Cardiac muscle cell (in vitro differentiated cells and primary cell): ENCODE data around the gene COL4A2. TPM values are rescaled to one million over a fixed set of nuclear protein-coding genes. Genes with fewer than 3 reads are reported as not detected.

Experiments used
- DNase-seq, 2 donors: peaks; one replicate each; pipeline versions ENCODE4 v3.0.0 to v3.0.0-alpha.2; 2010 to 2017; ENCODE audit warnings: low read depth in 1 of 2, low spot score in 1 of 2
- H3K27ac ChIP-seq: fragments of 200-600 bp; sonication (generic); 2 replicates; pipeline ENCODE4 v1.5.1; 2016
- H3K27me3 ChIP-seq: fragments of 200-600 bp; sonication (generic); 2 replicates; pipeline ENCODE4 v1.6.0; 2016; ENCODE audit warnings: control low read depth
- H3K36me3 ChIP-seq: fragments of 200-600 bp; sonication (generic); 2 replicates; pipeline ENCODE4 v1.5.1; 2016; ENCODE audit warnings: control low read depth
- H3K4me1 ChIP-seq: fragments of 200-600 bp; sonication (generic); 2 replicates; pipeline ENCODE4 v1.8.1; 2017; ENCODE audit warnings: low read depth, mild to moderate bottlenecking, mixed run types
- H3K4me3 ChIP-seq: fragments of 200-600 bp; sonication (generic); 2 replicates; pipeline ENCODE4 v1.5.1; 2016; ENCODE audit warnings: mild to moderate bottlenecking
- H3K9me3 ChIP-seq: fragments of 200-600 bp; sonication (generic); 2 replicates; pipeline ENCODE4 v1.5.1; 2017; ENCODE audit warnings: low read depth, mild to moderate bottlenecking, control low read depth
- polyA plus RNA-seq: library from polyadenylated mRNA; unstranded; fragments of >200 nt; fragmentation: Nextera tagmentation; extraction: Ambion mirVana; gene quantifications from 2 replicates; pipeline ENCODE4 v1.2.1, GENCODE V29; 2016
- total RNA-seq: library from RNA; depleted of rRNA; stranded (reverse); fragments of >200 nt; gene quantifications from 2 replicates; pipeline ENCODE4 v1.2.3, GENCODE V29; 2016
- TF ChIP-seq, protein P1 (sequence below): IDR thresholded peaks from 2 replicates; pipeline ENCODE4 v1.5.1; 2012; ENCODE audit warnings: low read depth, mild to moderate bottlenecking, low read length

COL4A2 gene
- total and polyA plus RNA-seq, 2 experiments from 2014 or later: 184 to 516 TPM

- Histone ChIP-seq H3K36me3 (peaks cover 17% of the 10 kb centered on the region), H3K27me3 (no peaks in the 10 kb centered on the region), H3K27ac (no peak overlapping the region), H3K4me3 (no peak overlapping the region), H3K4me1 (peaks cover 8% of the 10 kb centered on the region), H3K9me3 (no peaks in the 10 kb centered on the region)
- TF ChIP-seq, protein P1, sequence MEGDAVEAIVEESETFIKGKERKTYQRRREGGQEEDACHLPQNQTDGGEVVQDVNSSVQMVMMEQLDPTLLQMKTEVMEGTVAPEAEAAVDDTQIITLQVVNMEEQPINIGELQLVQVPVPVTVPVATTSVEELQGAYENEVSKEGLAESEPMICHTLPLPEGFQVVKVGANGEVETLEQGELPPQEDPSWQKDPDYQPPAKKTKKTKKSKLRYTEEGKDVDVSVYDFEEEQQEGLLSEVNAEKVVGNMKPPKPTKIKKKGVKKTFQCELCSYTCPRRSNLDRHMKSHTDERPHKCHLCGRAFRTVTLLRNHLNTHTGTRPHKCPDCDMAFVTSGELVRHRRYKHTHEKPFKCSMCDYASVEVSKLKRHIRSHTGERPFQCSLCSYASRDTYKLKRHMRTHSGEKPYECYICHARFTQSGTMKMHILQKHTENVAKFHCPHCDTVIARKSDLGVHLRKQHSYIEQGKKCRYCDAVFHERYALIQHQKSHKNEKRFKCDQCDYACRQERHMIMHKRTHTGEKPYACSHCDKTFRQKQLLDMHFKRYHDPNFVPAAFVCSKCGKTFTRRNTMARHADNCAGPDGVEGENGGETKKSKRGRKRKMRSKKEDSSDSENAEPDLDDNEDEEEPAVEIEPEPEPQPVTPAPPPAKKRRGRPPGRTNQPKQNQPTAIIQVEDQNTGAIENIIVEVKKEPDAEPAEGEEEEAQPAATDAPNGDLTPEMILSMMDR: no peak
- no peak for DNase-seq
Measured at GRCh38 chr13:110443622-110444225, 136.6 kb downstream of the COL4A2 start.

DNA sequence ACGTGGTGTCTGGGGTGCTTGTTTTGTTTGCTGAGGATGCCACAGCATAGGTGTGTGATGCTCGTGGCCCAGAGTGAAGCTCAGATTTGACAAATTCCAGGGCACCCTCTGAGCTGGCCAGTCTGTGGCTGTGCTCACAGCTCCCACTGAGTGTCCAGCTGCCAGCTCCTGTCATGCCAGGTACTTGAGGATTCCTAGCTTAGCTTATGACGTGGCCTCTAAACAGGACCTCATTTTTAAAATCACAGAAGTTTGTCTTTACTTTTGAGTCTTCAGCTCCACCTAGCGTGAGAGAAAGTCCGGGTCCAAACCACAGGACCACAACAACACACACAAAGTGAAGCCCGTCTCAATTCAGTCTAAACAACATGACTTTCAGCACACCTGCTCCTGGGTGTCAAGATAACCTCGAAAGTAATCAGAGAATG is 137.2 kb downstream of the COL4A2 start:
- Histone ChIP-seq H3K4me1 (peaks cover 8% of the 10 kb centered on the region), H3K27ac (no peak overlapping the region), H3K4me3 (no peak overlapping the region), H3K9me3 (no peaks in the 10 kb centered on the region), H3K36me3 (peaks cover 17% of the 10 kb centered on the region), H3K27me3 (no peaks in the 10 kb centered on the region)
- DNase-seq: peak in 1 of 2 donors; percentile 44
- TF ChIP-seq, protein P1: peak; percentile 38

DNA sequence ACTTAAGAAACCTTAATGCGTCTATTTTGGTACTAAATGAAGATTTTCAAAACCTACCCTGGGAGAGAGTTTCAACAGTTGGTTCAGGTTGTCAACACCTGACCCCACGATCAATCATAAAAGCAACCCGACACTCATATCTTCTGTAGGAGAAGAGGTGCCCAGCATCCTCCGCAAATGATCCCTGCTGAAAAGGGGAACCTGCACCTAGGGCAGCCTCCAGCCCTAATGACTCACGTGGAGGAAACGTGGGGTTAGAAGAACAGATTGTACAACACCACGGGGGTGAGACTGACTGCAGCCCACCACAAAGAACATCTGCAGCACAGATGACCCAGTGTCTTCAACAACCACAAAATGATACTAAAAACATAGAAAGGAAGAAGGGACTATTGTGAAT is 138.1 kb downstream of the COL4A2 start:
- peaks cover 8% of the 10 kb centered on the region for H3K4me1 ChIP-seq
- TF ChIP-seq, protein P1: no peak
- H3K9me3 ChIP-seq: no peaks in the 10 kb centered on the region
- peak in 1 of 2 donors; percentile 18 for DNase-seq
- H3K36me3 ChIP-seq: peaks cover 15% of the 10 kb centered on the region
- no peak overlapping the region for H3K4me3 ChIP-seq
- H3K27ac ChIP-seq: no peak overlapping the region
- no peaks in the 10 kb centered on the region for H3K27me3 ChIP-seq

- Histone ChIP-seq H3K27ac (no peak overlapping the region), H3K9me3 (no peaks in the 10 kb centered on the region), H3K4me3 (no peak overlapping the region), H3K4me1 (peaks cover 8% of the 10 kb centered on the region), H3K27me3 (no peaks in the 10 kb centered on the region), H3K36me3 (peaks cover 10% of the 10 kb centered on the region)
- TF ChIP-seq, protein P1: no peak
- no peak for DNase-seq
Measured at GRCh38 chr13:110445722-110446574, 138.9 kb downstream of the COL4A2 start.

DNA sequence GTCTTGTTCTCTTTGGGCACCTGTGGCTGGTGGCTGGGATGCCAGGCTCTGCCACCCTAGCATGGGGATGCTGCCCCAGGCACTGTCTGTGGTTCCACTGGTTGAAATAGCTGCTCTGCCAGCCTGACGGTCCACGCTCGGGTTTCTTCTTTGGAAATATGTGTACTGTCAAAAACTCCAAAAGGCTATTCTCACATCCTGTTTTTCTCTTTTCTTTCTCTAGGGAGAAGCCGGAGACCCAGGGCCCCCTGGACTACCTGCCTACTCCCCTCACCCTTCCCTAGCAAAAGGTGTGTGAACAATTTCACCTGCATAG is 139.4 kb downstream of the COL4A2 start:
- Histone ChIP-seq H3K9me3 (no peaks in the 10 kb centered on the region), H3K27ac (no peak overlapping the region), H3K36me3 (peaks cover 7% of the 10 kb centered on the region), H3K4me1 (peaks cover 8% of the 10 kb centered on the region), H3K27me3 (no peaks in the 10 kb centered on the region), H3K4me3 (no peak overlapping the region)
- no peak for DNase-seq
- TF ChIP-seq, protein P1: no peak
